Adrenal gland (tissue), 12 donors: ENCODE data around the gene MYL6B. TPM values are rescaled to one million over a fixed set of nuclear protein-coding genes. Genes with fewer than 3 reads are reported as not detected.

Experiments
- DNase-seq, 7 donors: peaks; one replicate each; pipeline ENCODE4 v3.0.0-alpha.2; 2019 to 2020
- H3K27ac ChIP-seq, 5 donors: fragments of 200-600 bp; sonication (generic) in 4 of 5; 1 replicate in 3 of 5; 2 replicates in 2 of 5; pipeline versions ENCODE4 v1.5.1 to v1.8.0; 2016 to 2020; ENCODE audit warnings: mild to moderate bottlenecking in 1 of 5
- H3K27me3 ChIP-seq: fragments of 200-600 bp; 2 replicates; pipeline ENCODE4 v1.8.0; 2021
- H3K36me3 ChIP-seq, 2 donors: fragments of 200-600 bp; replicated peaks in 1 of 2; 1 replicate in 1 of 2; 2 replicates in 1 of 2; pipeline versions ENCODE4 v1.5.1 to v1.8.0; 2018 to 2022
- H3K4me1 ChIP-seq, 2 donors: fragments of 200-600 bp; replicated peaks in 1 of 2; 1 replicate in 1 of 2; 2 replicates in 1 of 2; pipeline versions ENCODE4 v1.5.1 to v1.8.0; 2018 to 2021
- H3K4me3 ChIP-seq, 4 donors: fragments of 200-600 bp; sonication (generic) in 3 of 4; one replicate each; pipeline ENCODE4 v1.5.1; 2016 to 2018
- H3K9me3 ChIP-seq, 3 donors: fragments of 200-600 bp; sonication (generic) in 1 of 3; replicated peaks in 1 of 3; 1 replicate in 2 of 3; 2 replicates in 1 of 3; pipeline versions ENCODE4 v1.5.1 to v1.8.0; 2016 to 2021
- POLR2A ChIP-seq, 2 donors: fragments of 450-650 bp; IDR thresholded peaks; one replicate each; pipeline ENCODE4 v1.6.1; 2017; ENCODE audit warnings: antibody characterized with exemption in 2 of 2, mild to moderate bottlenecking in 2 of 2, moderate library complexity in 1 of 2
- WGBS, 4 donors: extraction: QIAGEN DNeasy Blood & Tissue Kit in 2 of 4; methylation state at CpG; one replicate each; pipeline versions ENCODE4 v1.1.5 to v1.1.7; 2013 to 2017; 5-methylcytosine and 5-hydroxymethylcytosine counted together
- intact Hi-C, 2 donors: fragments of 100-400 bp; cut with DNase I; formaldehyde crosslinking; loops; one replicate each; pipeline versions ENCODE4 v1.14.1 to v1.15.0; 2022 to 2023
- polyA plus RNA-seq, 3 donors: library from polyadenylated mRNA; stranded (reverse); fragments of 200-250 nt in 2 of 3; fragments of 350-450 nt in 1 of 3; fragmentation: Illumina TruSeq in 1 of 3; extraction: RNeasy Lipid Tissue Mini Kit (QIAGEN cat#74804) in 1 of 3; gene quantifications; one replicate each; pipeline ENCODE4 v1.2.3, GENCODE V29; 2013 to 2014
- total RNA-seq, 9 donors: library from RNA; depleted of rRNA in 4 of 9; stranded (reverse); fragments of >200 nt in 4 of 9; fragments of 120-200 nt in 1 of 9; fragmentation: NEBNext Ultra II Directional in 1 of 9; extraction: Animal tissue kit (Norgen Biotek cat#: 25700) in 1 of 9; gene quantifications; one replicate each; pipeline versions ENCODE4 v1.1.0 to v1.2.4, GENCODE V29; 2013 to 2023
- TF ChIP-seq, protein P1 (sequence below), 6 experiments: fragments of 450-650 bp in 4 of 6; fragments of 200-600 bp in 2 of 6; sonication (generic) in 1 of 6; IDR thresholded peaks; 1 replicate in 5 of 6; 2 replicates in 1 of 6; pipeline versions ENCODE4 v1.5.1 to v1.8.0; 2016 to 2021; ENCODE audit warnings: antibody characterized with exemption in 6 of 6, mild to moderate bottlenecking in 2 of 6, moderate library complexity in 1 of 6
- donor health status: healthy with polysubstance abuse.
- donor health status: Bipolar disorder and iron deficiency.
- donor health status: DM: yes; HTN: yes; CAD: no.
- donor health status: DM: no; HTN: no; CAD: no.
- donor health status: DM: no; HTN: no; CAD: no.
- donor health status: DM: yes; HTN: yes; CAD: no.

MYL6B gene
- total and polyA plus RNA-seq, 12 donors = 28.0 to 129 (median 71.9) TPM

DNA sequence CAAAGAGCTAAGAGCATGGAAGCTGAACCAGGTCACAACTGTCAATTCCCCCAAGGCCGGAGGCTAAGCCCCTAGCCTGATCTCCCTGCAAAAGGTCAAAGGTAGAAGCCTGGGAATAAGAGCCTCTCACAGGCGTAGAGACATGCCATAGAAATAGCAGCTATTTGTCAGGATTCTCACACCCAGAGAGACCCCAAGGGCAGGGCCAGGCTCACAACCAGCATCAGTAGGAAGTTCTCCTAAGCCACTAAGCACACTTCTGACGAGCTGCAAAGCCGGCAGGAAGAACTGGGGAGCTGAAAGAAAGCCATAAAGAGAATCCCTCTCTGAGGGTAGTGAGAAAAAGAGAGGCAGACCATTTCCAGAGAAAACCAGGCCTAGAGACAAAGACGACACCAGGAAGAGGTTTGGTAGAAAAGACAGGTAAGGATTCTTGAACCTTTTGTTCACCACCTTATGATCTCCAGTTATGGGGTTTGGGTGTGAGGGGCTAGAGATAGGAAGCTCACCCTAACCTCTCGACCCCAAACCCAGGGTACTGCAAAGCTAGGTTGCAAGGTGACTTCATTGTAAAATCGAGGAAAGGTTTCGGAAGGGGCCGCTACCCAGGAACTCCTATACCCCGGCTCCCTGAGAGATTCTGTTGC, 35.9 kb downstream of the MYL6B start:
- no peak for DNase-seq
- H3K9me3 ChIP-seq = no peaks in the 10 kb centered on the region
- H3K4me3 ChIP-seq = peak overlapping the region in 3 of 4 donors; percentile 36 to 88 (median 61)
- peak overlapping the region in 3 of 5 donors; percentile 74 to 92 (median 74) for H3K27ac ChIP-seq
- peaks cover 16 to 25% of the 10 kb centered on the region in 2 donors for H3K4me1 ChIP-seq
- no peak for TF ChIP-seq POLR2A (IDR thresholded peaks at IDR 0.05)
- TF ChIP-seq, protein P1, sequence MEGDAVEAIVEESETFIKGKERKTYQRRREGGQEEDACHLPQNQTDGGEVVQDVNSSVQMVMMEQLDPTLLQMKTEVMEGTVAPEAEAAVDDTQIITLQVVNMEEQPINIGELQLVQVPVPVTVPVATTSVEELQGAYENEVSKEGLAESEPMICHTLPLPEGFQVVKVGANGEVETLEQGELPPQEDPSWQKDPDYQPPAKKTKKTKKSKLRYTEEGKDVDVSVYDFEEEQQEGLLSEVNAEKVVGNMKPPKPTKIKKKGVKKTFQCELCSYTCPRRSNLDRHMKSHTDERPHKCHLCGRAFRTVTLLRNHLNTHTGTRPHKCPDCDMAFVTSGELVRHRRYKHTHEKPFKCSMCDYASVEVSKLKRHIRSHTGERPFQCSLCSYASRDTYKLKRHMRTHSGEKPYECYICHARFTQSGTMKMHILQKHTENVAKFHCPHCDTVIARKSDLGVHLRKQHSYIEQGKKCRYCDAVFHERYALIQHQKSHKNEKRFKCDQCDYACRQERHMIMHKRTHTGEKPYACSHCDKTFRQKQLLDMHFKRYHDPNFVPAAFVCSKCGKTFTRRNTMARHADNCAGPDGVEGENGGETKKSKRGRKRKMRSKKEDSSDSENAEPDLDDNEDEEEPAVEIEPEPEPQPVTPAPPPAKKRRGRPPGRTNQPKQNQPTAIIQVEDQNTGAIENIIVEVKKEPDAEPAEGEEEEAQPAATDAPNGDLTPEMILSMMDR (IDR thresholded peaks at IDR 0.05) = no peak
- peaks cover 0 to 30% of the 10 kb centered on the region in 2 donors for H3K36me3 ChIP-seq
- no peaks in the 10 kb centered on the region for H3K27me3 ChIP-seq
- intact Hi-C loops = loop anchor here (2.0 kb wide), 2 partner anchors 63 to 67 kb away; no protein-coding TSS in a partner anchor
- 8 to 12% (median 9%) methylated on average over 10 of the region's 10 CpGs for WGBS, 4 donors

DNA sequence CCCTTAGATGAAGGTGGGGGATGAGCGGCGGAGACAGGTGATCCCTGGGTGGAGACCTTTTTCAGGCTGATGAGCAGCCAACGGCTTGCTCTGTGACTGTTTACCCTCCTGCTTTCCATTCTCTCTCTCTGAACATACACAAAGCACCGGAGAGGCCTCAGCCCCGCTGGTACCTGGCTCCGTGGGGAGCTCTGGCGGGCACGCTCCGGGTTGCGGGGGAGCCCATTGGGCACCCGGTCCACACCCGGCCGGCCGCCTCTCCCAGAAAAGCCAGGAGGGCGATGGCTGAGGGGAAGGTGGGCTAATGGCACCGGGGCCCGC, 36.4 kb downstream of the MYL6B start:
- no peak for TF ChIP-seq POLR2A (IDR thresholded peaks at IDR 0.05)
- TF ChIP-seq, protein P1 (IDR thresholded peaks at IDR 0.05) = no peak
- Histone ChIP-seq H3K27me3 (no peaks in the 10 kb centered on the region), H3K36me3 (peaks cover 0 to 25% of the 10 kb centered on the region in 2 donors), H3K4me1 (peaks cover 16 to 25% of the 10 kb centered on the region in 2 donors), H3K4me3 (peak overlapping the region in 3 of 4 donors; percentile 36 to 88 (median 61)), H3K27ac (peak overlapping the region in 4 of 5 donors; percentile 40 to 92 (median 74)), H3K9me3 (no peaks in the 10 kb centered on the region)
- 2 to 6% (median 3%) methylated on average over 4 to 17 of the region's 17 CpGs for WGBS, 4 donors
- DNase-seq = no peak
- intact Hi-C loops = loop anchor here (2.0 kb wide), 2 partner anchors 64 to 68 kb away; no protein-coding TSS in a partner anchor

DNA sequence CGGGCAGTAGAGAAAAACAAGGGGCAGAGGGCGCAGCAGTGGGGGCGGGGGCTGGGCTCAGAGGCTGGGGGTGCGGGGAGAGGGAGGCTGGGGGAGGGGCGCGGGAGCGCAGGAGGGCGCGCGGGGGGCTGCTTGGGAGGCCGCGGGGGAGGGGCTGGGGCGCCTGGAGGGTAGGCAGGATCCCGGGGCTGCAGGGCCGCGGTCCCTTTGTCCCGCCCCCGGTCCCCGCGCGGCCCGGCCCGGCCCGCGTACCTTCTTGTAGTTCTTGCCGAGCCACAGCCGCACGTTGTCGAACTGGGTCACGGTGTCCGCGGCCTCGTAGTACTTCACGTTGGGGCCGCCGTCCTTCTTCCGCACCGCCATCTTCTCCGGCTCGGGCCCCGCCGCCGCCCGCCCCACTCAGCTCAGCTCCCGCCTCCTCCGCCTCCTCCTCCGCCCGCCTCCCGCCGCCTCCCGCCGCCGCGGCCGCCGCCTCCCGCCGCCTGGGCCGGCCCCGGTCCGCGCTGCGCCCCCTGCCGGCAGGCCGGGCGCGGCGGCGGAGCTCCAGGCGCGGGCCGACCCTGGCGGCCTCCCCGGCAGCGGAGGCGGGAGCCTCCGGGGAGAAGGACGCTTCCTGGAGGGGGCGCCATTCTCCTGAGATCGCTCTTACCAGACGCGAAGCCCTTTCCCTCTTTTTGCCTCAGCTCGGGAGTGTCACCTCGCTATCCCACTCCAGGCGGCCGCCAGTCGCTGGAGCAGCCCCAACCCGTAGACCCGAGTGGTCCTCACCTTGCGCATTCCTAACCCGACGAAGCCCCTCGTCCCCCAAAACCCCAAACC, 36.9 kb downstream of the MYL6B start, which contains the start of gene SMARCC2:
TSS of gene SMARCC2 (minus strand) at position 385 of the 819 bp plus-strand sequence. CDS start at position 363, 22 bp downstream.
- Histone ChIP-seq H3K4me1 (peaks cover 16 to 25% of the 10 kb centered on the region in 2 donors), H3K27me3 (no peaks in the 10 kb centered on the region), H3K27ac (peak within 1 kb of the TSS; percentile 66 to 92 (median 76)), H3K36me3 (peaks cover 0 to 19% of the 10 kb centered on the region in 2 donors), H3K9me3 (no peaks in the 10 kb centered on the region), H3K4me3 (peak within 1 kb of the TSS in 3 of 4 donors; percentile 61 to 88 (median 86))
- 0 to 1% (median 0%) methylated on average over 8 to 92 of the region's 93 CpGs for WGBS, 4 donors
- TF ChIP-seq POLR2A (IDR thresholded peaks at IDR 0.05) = peak in 1 of 2 donors; percentile 60
- TF ChIP-seq, protein P1 (IDR thresholded peaks at IDR 0.05) = peak; percentile 43 to 91 (median 68)
- intact Hi-C loops = loop anchor here (2.0 kb wide), 2 partner anchors 65 to 69 kb away; no protein-coding TSS in a partner anchor
- DNase-seq = peak; percentile 86 to 93 (median 90)
